Measurements from ENCODE around the gene SCARB1. TPM values are rescaled to one million over a fixed set of nuclear protein-coding genes. Genes with fewer than 3 reads are reported as not detected.

SCARB1 gene
- total RNA-seq, 2 donors from 2014 or later, result 44.9 to 83.1 TPM

DNA sequence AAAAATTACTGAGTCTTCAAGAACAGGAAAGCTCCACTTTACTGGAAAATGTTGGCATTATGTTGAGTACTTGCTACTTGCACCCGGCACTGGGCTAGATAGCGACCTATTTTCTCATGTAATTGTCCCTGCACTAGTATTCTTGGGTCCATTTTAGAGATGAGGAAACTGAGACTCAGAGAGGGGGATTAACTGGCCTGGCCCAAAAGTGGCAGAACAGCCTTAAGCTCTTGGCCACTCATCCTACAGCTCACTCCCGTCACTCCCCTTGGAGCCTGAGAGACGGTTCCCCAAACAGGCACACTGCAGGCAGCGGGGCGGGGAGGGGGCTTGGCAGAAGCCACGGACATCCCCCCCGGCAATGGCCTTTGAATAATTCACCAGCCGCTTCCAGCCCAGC, 113.9 kb downstream of the SCARB1 start:
- H3K27ac ChIP-seq, result no peak overlapping the region
- no peak for DNase-seq
- intact Hi-C loops (cut with DNase I), result loop anchor here (5.0 kb wide), 1 partner anchor 182 kb away; the partner anchor contains the start of gene NCOR2
- no peaks in the 10 kb centered on the region for H3K27me3 ChIP-seq
- TF ChIP-seq CTCF (IDR thresholded peaks at IDR 0.05), result no peak
- H3K9me3 ChIP-seq, result no peaks in the 10 kb centered on the region
- H3K4me1 ChIP-seq, result peaks cover 18% of the 10 kb centered on the region
- H3K9ac ChIP-seq (ENCODE audit: low read depth in 2 of 2, low read length in 2 of 2), result no peak overlapping the region
- no peaks in the 10 kb centered on the region for H3K36me3 ChIP-seq
- no peak overlapping the region for H3K4me3 ChIP-seq

- H3K27me3 ChIP-seq, result no peaks in the 10 kb centered on the region
- H3K4me1 ChIP-seq, result peaks cover 18% of the 10 kb centered on the region
- intact Hi-C loops (cut with DNase I), result no loop called here
- H3K4me3 ChIP-seq, result no peak overlapping the region
- no peak for TF ChIP-seq CTCF (IDR thresholded peaks at IDR 0.05)
- H3K9me3 ChIP-seq, result no peaks in the 10 kb centered on the region
- H3K36me3 ChIP-seq, result no peaks in the 10 kb centered on the region
- H3K9ac ChIP-seq (ENCODE audit: low read depth in 2 of 2, low read length in 2 of 2), result peak overlapping the region in 1 of 2 donors; percentile 54
- DNase-seq, result peak; percentile 51
- H3K27ac ChIP-seq, result peak overlapping the region; percentile 62
Measured at GRCh38 chr12:124747426-124748161, 116.1 kb downstream of the SCARB1 start.

DNA sequence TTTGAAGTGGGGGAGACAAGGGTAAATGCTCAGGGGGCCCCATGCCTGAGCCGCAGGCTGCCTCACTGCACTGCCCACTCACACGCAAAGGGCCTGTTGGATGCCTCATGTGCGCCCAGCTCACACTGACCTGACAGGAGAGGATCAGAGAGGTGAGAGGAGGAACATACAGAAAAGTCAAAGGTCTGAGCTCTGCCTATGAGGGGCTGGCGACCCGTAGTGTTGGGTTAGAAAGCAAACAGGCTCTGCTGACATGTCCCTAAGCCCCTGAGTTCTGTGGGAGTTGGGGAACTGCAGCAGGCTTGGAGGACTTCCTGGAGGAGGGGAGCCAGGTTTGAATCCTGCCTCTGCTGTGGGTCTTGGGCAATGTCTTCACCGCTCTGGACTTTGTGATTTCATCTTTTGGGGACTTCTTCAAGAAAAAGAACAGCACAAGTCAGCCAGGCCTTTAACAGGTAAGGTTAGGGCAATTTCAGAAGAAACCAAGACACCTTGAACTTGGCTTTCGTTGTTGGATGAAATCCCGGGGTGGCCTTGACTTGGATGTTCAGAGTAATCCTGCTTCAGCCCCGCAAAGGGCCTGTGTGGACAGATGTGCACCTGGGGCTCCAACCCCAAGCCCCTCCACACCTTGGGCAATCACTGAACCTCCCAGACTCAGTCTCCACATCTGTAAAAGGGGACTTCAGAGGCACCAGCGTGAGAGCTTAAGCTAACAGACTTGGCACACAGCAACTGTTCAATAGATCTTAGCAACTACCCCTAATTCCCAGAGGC, 116.8 kb downstream of the SCARB1 start:
- intact Hi-C loops (cut with DNase I), result no loop called here
- H3K27ac ChIP-seq, result peak overlapping the region; percentile 62
- TF ChIP-seq CTCF (IDR thresholded peaks at IDR 0.05), result no peak
- H3K9ac ChIP-seq (ENCODE audit: low read depth in 2 of 2, low read length in 2 of 2), result peak overlapping the region in 1 of 2 donors; percentile 54
- DNase-seq, result peak; percentile 31
- H3K27me3 ChIP-seq, result no peaks in the 10 kb centered on the region
- H3K36me3 ChIP-seq, result no peaks in the 10 kb centered on the region
- H3K4me3 ChIP-seq, result no peak overlapping the region
- peaks cover 18% of the 10 kb centered on the region for H3K4me1 ChIP-seq
- H3K9me3 ChIP-seq, result no peaks in the 10 kb centered on the region

- H3K9ac ChIP-seq (ENCODE audit: low read depth in 2 of 2, low read length in 2 of 2), result peak overlapping the region in 1 of 2 donors; percentile 54
- intact Hi-C loops (cut with DNase I), result no loop called here
Measured at GRCh38 chr12:124745891-124746570, 117.6 kb downstream of the SCARB1 start.

More at GRCh38 chr12:124745891-124746570, 117.6 kb downstream of the SCARB1 start:
- H3K4me1 ChIP-seq, result peaks cover 18% of the 10 kb centered on the region
- no peak for TF ChIP-seq CTCF (IDR thresholded peaks at IDR 0.05)
- peak overlapping the region; percentile 7 for H3K4me3 ChIP-seq
- peak; percentile 87 for DNase-seq
- H3K27me3 ChIP-seq, result no peaks in the 10 kb centered on the region
- H3K27ac ChIP-seq, result peak overlapping the region; percentile 62
- H3K9me3 ChIP-seq, result no peaks in the 10 kb centered on the region
- no peaks in the 10 kb centered on the region for H3K36me3 ChIP-seq
